H9 (cell line): ENCODE measurements around the gene EHD2. TPM values are rescaled to one million over a fixed set of nuclear protein-coding genes. Genes with fewer than 3 reads are reported as not detected.
A peak's percentile ranks its signal among the peaks of the same experiment; 100 is the strongest.

ENCODE experiments used
- DNase-seq: peaks from one replicate; pipeline ENCODE4 v3.0.0-alpha.2; 2017
- H2AFZ ChIP-seq: one replicate; pipeline ENCODE4 v1.6.1; 2013; ENCODE audit warnings: mild to moderate bottlenecking, low read length, control low read depth, moderate library complexity
- H2AK5ac ChIP-seq: 2 replicates; pipeline ENCODE4 v1.6.1; 2013; ENCODE audit warnings: low read length, control low read depth, mixed read lengths; ENCODE audit not compliant: insufficient read length
- H2BK120ac ChIP-seq: one replicate; pipeline ENCODE4 v1.6.1; 2013; ENCODE audit warnings: low read depth, mild to moderate bottlenecking, low read length, control low read depth, inconsistent platforms; ENCODE audit not compliant: poor library complexity, severe bottlenecking
- H2BK12ac ChIP-seq: 2 replicates; pipeline ENCODE4 v1.6.1; 2013; ENCODE audit warnings: low read length, control low read depth, mixed read lengths, low read depth; ENCODE audit not compliant: insufficient read length
- H2BK15ac ChIP-seq: 2 replicates; pipeline ENCODE4 v1.6.1; 2013; ENCODE audit warnings: low read depth, low read length, control low read depth
- H2BK20ac ChIP-seq: one replicate; pipeline ENCODE4 v1.6.1; 2013; ENCODE audit warnings: low read depth, mild to moderate bottlenecking, low read length, control low read depth, inconsistent platforms; ENCODE audit not compliant: poor library complexity, severe bottlenecking
- H2BK5ac ChIP-seq: 2 replicates; pipeline ENCODE4 v1.6.1; 2013; ENCODE audit warnings: low read length, control low read depth, mixed read lengths; ENCODE audit not compliant: insufficient read length
- H3K14ac ChIP-seq: 2 replicates; pipeline ENCODE4 v1.6.1; 2013; ENCODE audit warnings: low read length, control low read depth; ENCODE audit not compliant: insufficient read depth
- H3K18ac ChIP-seq: 2 replicates; pipeline ENCODE4 v1.6.1; 2013; ENCODE audit warnings: low read depth, mild to moderate bottlenecking, mixed read lengths, low read length, control low read depth; ENCODE audit not compliant: insufficient read length
- H3K23ac ChIP-seq: 2 replicates; pipeline ENCODE4 v1.6.1; 2013; ENCODE audit warnings: low read length, control low read depth, mixed read lengths, low read depth; ENCODE audit not compliant: insufficient read length
- H3K23me2 ChIP-seq: 2 replicates; pipeline ENCODE4 v1.6.1; 2013; ENCODE audit warnings: low read depth, mild to moderate bottlenecking, mixed read lengths, low read length, control low read depth; ENCODE audit not compliant: insufficient read length, poor library complexity, severe bottlenecking
- H3K27ac ChIP-seq: 2 replicates; pipeline ENCODE4 v1.5.1; 2013; ENCODE audit warnings: low read length, control low read depth, mixed read lengths, low read depth; ENCODE audit not compliant: insufficient read length
- H3K27me3 ChIP-seq: 2 replicates; pipeline ENCODE4 v1.6.1; 2013; ENCODE audit warnings: low read length, control low read depth, inconsistent platforms; ENCODE audit not compliant: insufficient read depth
- H3K4ac ChIP-seq: 2 replicates; pipeline ENCODE4 v1.6.1; 2013; ENCODE audit warnings: low read depth, mild to moderate bottlenecking, control low read depth, inconsistent platforms, low read length, moderate library complexity
- H3K4me1 ChIP-seq: 2 replicates; pipeline ENCODE4 v1.6.1; 2013; ENCODE audit warnings: low read length, control low read depth, inconsistent platforms; ENCODE audit not compliant: insufficient read depth
- H3K4me2 ChIP-seq: 2 replicates; pipeline ENCODE4 v1.6.1; 2013; ENCODE audit warnings: low read length, control low read depth, mixed read lengths; ENCODE audit not compliant: insufficient read length, insufficient read depth
- H3K56ac ChIP-seq: 2 replicates; pipeline ENCODE4 v1.6.1; 2013; ENCODE audit warnings: low read depth, mild to moderate bottlenecking, mixed read lengths, low read length, control low read depth; ENCODE audit not compliant: insufficient read length
- H3K79me1 ChIP-seq: 2 replicates; pipeline ENCODE4 v1.6.1; 2013; ENCODE audit warnings: low read depth, mild to moderate bottlenecking, moderate library complexity, low read length, control low read depth, inconsistent platforms; ENCODE audit not compliant: insufficient read depth, poor library complexity, severe bottlenecking
- H3K79me2 ChIP-seq: 2 replicates; pipeline ENCODE4 v1.6.1; 2013; ENCODE audit warnings: low read length, control low read depth, inconsistent platforms; ENCODE audit not compliant: insufficient read depth
- H3K9ac ChIP-seq: 2 replicates; pipeline ENCODE4 v1.6.1; 2013; ENCODE audit warnings: low read length, control low read depth, mixed read lengths; ENCODE audit not compliant: insufficient read length; ENCODE audit errors: extremely low read depth
- H3K9me3 ChIP-seq: one replicate; pipeline ENCODE4 v1.6.1; 2013; ENCODE audit warnings: low read depth, low read length, inconsistent platforms; ENCODE audit not compliant: control insufficient read depth
- H3T11ph ChIP-seq: one replicate; pipeline ENCODE4 v1.6.1; 2013; ENCODE audit warnings: mild to moderate bottlenecking, low read length, control low read depth, inconsistent platforms
- H4K20me1 ChIP-seq: one replicate; pipeline ENCODE4 v1.6.1; 2013; ENCODE audit not compliant: control insufficient read depth, insufficient read length, insufficient read depth
- H4K5ac ChIP-seq: 2 replicates; pipeline ENCODE4 v1.6.1; 2013; ENCODE audit warnings: low read depth, mild to moderate bottlenecking, mixed read lengths, low read length, control low read depth; ENCODE audit not compliant: insufficient read length
- H4K8ac ChIP-seq: replicated peaks from 2 replicates; pipeline ENCODE4 v1.6.1; 2013; ENCODE audit warnings: low read length, control low read depth, mixed read lengths, low read depth; ENCODE audit not compliant: insufficient read length
- H4K91ac ChIP-seq: 2 replicates; pipeline ENCODE4 v1.6.1; 2013; ENCODE audit warnings: low read depth, mild to moderate bottlenecking, moderate library complexity, mixed read lengths, low read length, control low read depth; ENCODE audit not compliant: insufficient read length
- H3K27ac Mint-ChIP-seq, 3 experiments: 2 replicates in 2 of 3; 3 replicates in 1 of 3; pipeline ENCODE4 v1.8.0; 2020 to 2021; ENCODE audit warnings: mixed read lengths in 3 of 3, mild to moderate bottlenecking in 1 of 3, moderate library complexity in 1 of 3
- H3K27me3 Mint-ChIP-seq: 2 replicates; pipeline ENCODE4 v1.8.0; 2021; ENCODE audit warnings: low read depth, mild to moderate bottlenecking, moderate library complexity, mixed read lengths
- H3K36me3 Mint-ChIP-seq, 3 experiments: 2 replicates in 2 of 3; 3 replicates in 1 of 3; pipeline ENCODE4 v1.8.0; 2020 to 2021; ENCODE audit warnings: low read depth in 3 of 3, mixed read lengths in 3 of 3; ENCODE audit not compliant: insufficient read depth in 1 of 3
- H3K4me1 Mint-ChIP-seq, 2 experiments: 2 replicates each; pipeline ENCODE4 v1.8.0; 2020; ENCODE audit warnings: mixed read lengths in 2 of 2
- H3K4me3 Mint-ChIP-seq, 2 experiments: 2 replicates in 1 of 2; 3 replicates in 1 of 2; pipeline ENCODE4 v1.8.0; 2020 to 2021; ENCODE audit warnings: mild to moderate bottlenecking in 2 of 2, mixed read lengths in 2 of 2, moderate library complexity in 1 of 2
- H3K9me3 Mint-ChIP-seq, 2 experiments: 2 replicates in 1 of 2; 3 replicates in 1 of 2; pipeline ENCODE4 v1.8.0; 2020; ENCODE audit warnings: mild to moderate bottlenecking in 2 of 2, mixed read lengths in 2 of 2, moderate library complexity in 1 of 2
- CTCF ChIP-seq: fragments of 200-600 bp; sonication (generic); conservative IDR thresholded peaks from 3 replicates; pipeline ENCODE4 v1.8.0; 2021; ENCODE audit warnings: antibody characterized with exemption, mild to moderate bottlenecking
- WGBS: extraction: QIAGEN DNeasy Blood & Tissue Kit; methylation state at CpG from one replicate; pipeline ENCODE4 v1.1.7; 2013; ENCODE audit warnings: missing lambda C conversion rate, low lambda C conversion rate, mixed read lengths; ENCODE audit not compliant: insufficient read length; ENCODE audit errors: extremely low coverage; 5-methylcytosine and 5-hydroxymethylcytosine counted together
- total RNA-seq: library from RNA; stranded (reverse); gene quantifications from 2 replicates; pipeline ENCODE4 v1.2.1, GENCODE V29; 2021

Gene EHD2
- total RNA-seq, 1 experiment from 2014 or later: 19.7 TPM

GRCh38 chr19:47686679-47687450 lies 26.4 kb upstream of the EHD2 start:
- Histone ChIP-seq H3K4me2 (no peak overlapping the region), H2BK120ac (no peak overlapping the region), H3K79me2 (no peaks in the 10 kb centered on the region), H2BK20ac (no peak overlapping the region), H3K27me3 (no peaks in the 10 kb centered on the region), H4K5ac (no peak overlapping the region), H3K56ac (no peak overlapping the region), H2BK12ac (no peak overlapping the region), H3K27ac (no peak overlapping the region), H4K20me1 (no peaks in the 10 kb centered on the region), H3K9ac (no peak overlapping the region), H3K23ac (no peak overlapping the region), H3K4me1 (no peaks in the 10 kb centered on the region), H3K79me1 (no peaks in the 10 kb centered on the region), H2AK5ac (no peak overlapping the region), H2BK15ac (no peak overlapping the region), H2BK5ac (no peak overlapping the region), H4K91ac (no peak overlapping the region), H3K9me3 (no peaks in the 10 kb centered on the region), H3K18ac (no peak overlapping the region), H4K8ac (no peak overlapping the region), H3K14ac (no peak overlapping the region), H3T11ph (no peak overlapping the region), H3K4ac (no peak overlapping the region), H3K23me2 (no peaks in the 10 kb centered on the region), H2AFZ (no peak overlapping the region)
- WGBS: no CpG with 5 or more reads among the region's 7 CpGs
- no peak for DNase-seq
- Mint-ChIP-seq H3K27me3 (no peaks in the 10 kb centered on the region), H3K9me3 (no peaks in the 10 kb centered on the region), H3K4me3 (no peak overlapping the region), H3K27ac (peak overlapping the region in 2 of 3 experiments; percentile 6 to 8; a peak in 2 of 7 replicates), H3K36me3 (peaks cover 7 to 40% (median 37%) of the 10 kb centered on the region in 3 experiments; a peak in 6 of 7 replicates), H3K4me1 (no peaks in the 10 kb centered on the region)
- no peak for TF ChIP-seq CTCF
